H1 (cell line): ENCODE measurements around the gene GRIP1. TPM values are rescaled to one million over a fixed set of nuclear protein-coding genes. Genes with fewer than 3 reads are reported as not detected.

ENCODE experiments used
- USF2 ChIP-seq: IDR thresholded peaks from 2 replicates; pipeline ENCODE4 v1.6.1; 2011; ENCODE audit warnings: low read length, improper control_type of control experiment
- polyA plus RNA-seq, 7 experiments: library from polyadenylated mRNA; depleted of rRNA in 3 of 7; stranded (reverse) in 5 of 7; unstranded in 2 of 7; fragments of >200 nt in 5 of 7; fragments of 200-250 nt in 2 of 7; gene quantifications; 1 replicate in 5 of 7; 2 replicates in 1 of 7; 4 replicates in 1 of 7; pipeline versions ENCODE4 v1.2.1 to v1.2.3, GENCODE V29; 2011 to 2013; ENCODE audit warnings: missing spikeins in 2 of 7, mixed read lengths in 2 of 7
- total RNA-seq: library from RNA; stranded (reverse); fragmentation: NEBNext Ultra II Directional; extraction: Animal tissue kit (Norgen Biotek cat#: 25700); gene quantifications from 2 replicates; pipeline ENCODE4 v1.2.1, GENCODE V29; 2021
- TF ChIP-seq, protein P1 (sequence below), 3 experiments: IDR thresholded peaks; 1 replicate in 2 of 3; 2 replicates in 1 of 3; pipeline versions ENCODE4 v1.5.1 to v1.6.1; 2011; ENCODE audit warnings: low read length in 3 of 3, mild to moderate bottlenecking in 3 of 3, inconsistent platforms in 2 of 3, low read depth in 1 of 3, moderate library complexity in 1 of 3; ENCODE audit not compliant: insufficient read depth in 1 of 3; ENCODE audit errors: control extremely low read depth in 1 of 3

GRIP1 gene
- total and polyA plus RNA-seq, 2 of the 8 experiments (the other 6 are each of a cell fraction or from before 2014, with no cell fraction given) = 4.5 to 27.3 TPM

GRCh38 chr12:66493819-66494218, 185.1 kb downstream of the GRIP1 start (continued):
- TF ChIP-seq, protein P1, sequence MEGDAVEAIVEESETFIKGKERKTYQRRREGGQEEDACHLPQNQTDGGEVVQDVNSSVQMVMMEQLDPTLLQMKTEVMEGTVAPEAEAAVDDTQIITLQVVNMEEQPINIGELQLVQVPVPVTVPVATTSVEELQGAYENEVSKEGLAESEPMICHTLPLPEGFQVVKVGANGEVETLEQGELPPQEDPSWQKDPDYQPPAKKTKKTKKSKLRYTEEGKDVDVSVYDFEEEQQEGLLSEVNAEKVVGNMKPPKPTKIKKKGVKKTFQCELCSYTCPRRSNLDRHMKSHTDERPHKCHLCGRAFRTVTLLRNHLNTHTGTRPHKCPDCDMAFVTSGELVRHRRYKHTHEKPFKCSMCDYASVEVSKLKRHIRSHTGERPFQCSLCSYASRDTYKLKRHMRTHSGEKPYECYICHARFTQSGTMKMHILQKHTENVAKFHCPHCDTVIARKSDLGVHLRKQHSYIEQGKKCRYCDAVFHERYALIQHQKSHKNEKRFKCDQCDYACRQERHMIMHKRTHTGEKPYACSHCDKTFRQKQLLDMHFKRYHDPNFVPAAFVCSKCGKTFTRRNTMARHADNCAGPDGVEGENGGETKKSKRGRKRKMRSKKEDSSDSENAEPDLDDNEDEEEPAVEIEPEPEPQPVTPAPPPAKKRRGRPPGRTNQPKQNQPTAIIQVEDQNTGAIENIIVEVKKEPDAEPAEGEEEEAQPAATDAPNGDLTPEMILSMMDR (IDR thresholded peaks at IDR 0.05; ENCODE audit: control extremely low read depth in 1 of 3, insufficient read depth in 1 of 3, low read depth in 1 of 3, low read length in 3 of 3) = no peak
- no peak for TF ChIP-seq USF2
